ENCODE measurements around the gene OBSCN. TPM values are rescaled to one million over a fixed set of nuclear protein-coding genes. Genes with fewer than 3 reads are reported as not detected.
"Not testable (repeated sequence)": the region's sequence is repeated elsewhere in the genome, so short reads cannot be mapped to it uniquely, and the experiment has no call there.

OBSCN gene
- total and polyA plus RNA-seq, 12 donors: 0.90 to 18.0 (median 5.9) TPM

DNA sequence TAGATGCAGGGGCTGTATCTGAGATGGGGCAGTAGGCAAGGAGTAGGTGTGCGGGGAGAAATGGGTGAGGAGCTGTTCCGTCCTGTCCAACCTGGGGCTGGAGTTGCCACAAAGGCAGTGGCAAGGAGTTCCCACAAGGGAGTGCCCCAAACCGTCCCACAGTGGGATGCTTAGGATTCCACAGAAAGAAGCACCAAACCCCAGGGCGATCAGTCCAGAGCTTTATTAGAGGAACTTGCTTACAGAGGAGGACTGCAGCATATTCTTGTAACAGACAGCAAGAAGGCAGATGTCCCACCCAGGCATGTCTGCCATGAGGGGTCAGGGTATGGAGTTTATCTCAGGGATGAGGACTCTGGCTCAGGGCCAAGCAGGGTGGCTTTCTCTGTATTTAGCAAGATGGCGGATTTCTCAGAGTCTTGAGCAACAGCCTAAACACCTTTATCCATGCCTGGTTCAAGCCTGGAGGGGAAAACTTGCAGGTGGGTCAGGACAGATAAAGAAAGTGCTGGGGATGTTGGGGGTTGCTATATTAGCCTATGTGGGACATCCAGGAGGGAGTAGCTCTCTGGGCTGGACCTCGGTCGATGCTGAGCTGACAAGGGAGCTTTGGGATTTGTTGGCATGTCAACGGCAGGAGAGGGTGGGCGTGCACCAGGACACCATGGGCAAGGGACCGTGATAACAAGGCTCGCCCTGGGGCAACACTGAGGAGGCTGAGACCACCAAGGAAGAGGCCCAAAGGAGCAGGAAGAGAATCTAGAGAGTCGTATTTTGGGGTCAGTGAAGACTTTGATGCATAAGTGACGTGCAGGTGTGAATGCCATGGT, 32.8 kb downstream of the OBSCN start:
- Histone ChIP-seq H3K4me1 (replicated peaks in 1 of 2) (no peaks in the 10 kb centered on the region), H3K36me3 (replicated peaks in 1 of 2) (no peaks in the 10 kb centered on the region), H3K27ac (no peak overlapping the region), H3K4me3 (no peak overlapping the region), H3K27me3 (no peaks in the 10 kb centered on the region), H3K9me3 (replicated peaks in 1 of 3) (no peaks in the 10 kb centered on the region)
- intact Hi-C loops (cut with DNase I): no loop called here
- 83 to 85% (median 84%) methylated on average over 12 to 13 of the region's 13 CpGs for WGBS, 4 donors
- TF ChIP-seq POLR2A (IDR thresholded peaks at IDR 0.05): no peak
- TF ChIP-seq, protein P1, sequence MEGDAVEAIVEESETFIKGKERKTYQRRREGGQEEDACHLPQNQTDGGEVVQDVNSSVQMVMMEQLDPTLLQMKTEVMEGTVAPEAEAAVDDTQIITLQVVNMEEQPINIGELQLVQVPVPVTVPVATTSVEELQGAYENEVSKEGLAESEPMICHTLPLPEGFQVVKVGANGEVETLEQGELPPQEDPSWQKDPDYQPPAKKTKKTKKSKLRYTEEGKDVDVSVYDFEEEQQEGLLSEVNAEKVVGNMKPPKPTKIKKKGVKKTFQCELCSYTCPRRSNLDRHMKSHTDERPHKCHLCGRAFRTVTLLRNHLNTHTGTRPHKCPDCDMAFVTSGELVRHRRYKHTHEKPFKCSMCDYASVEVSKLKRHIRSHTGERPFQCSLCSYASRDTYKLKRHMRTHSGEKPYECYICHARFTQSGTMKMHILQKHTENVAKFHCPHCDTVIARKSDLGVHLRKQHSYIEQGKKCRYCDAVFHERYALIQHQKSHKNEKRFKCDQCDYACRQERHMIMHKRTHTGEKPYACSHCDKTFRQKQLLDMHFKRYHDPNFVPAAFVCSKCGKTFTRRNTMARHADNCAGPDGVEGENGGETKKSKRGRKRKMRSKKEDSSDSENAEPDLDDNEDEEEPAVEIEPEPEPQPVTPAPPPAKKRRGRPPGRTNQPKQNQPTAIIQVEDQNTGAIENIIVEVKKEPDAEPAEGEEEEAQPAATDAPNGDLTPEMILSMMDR (IDR thresholded peaks at IDR 0.05): no peak
- peak in 1 of 7 donors; percentile 49 for DNase-seq

DNA sequence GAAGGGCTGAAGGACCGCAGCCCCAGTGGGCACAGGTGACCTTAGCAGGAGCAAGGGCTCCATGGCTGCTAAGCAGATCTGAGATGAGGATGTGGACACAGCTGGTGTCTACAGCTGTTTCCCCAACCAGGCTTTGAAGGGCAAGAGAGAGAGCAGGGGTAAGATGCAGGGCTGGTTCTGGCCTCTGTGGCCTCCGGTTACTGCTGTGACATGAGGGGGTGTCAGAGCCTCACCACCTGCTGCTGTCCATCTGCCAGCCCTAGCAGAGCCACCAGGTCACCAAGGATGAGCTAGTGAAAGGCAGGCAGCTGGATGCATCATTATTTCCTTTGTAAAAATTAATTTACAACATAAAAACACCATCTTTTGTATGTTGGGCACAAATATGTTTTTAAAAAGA, 33.4 kb downstream of the OBSCN start:
- peak in 1 of 7 donors; percentile 14 for DNase-seq
- H3K36me3 ChIP-seq (replicated peaks in 1 of 2): no peaks in the 10 kb centered on the region
- intact Hi-C loops (cut with DNase I): no loop called here

DNA sequence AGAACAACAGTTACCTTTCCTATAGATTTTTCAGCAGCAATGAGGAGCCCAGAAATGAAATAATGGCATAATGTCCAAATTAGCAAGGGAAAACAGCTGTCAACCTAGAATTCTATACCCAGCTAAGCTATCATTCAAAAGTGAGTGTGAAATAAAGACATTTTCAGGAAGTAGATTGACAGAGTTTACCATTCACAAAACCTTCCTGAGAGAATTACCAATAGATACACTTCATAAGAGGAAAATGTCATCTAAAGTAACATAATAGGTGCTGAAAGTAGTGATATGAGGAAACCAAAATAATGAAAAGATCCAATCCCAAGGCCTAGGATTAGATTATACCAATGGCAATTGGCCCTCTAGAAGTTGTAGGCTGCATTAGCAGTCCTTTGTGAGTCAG, 34.6 kb downstream of the OBSCN start:
- Histone ChIP-seq H3K36me3 (replicated peaks in 1 of 2) (no peaks in the 10 kb centered on the region), H3K4me3 (no peak overlapping the region), H3K27me3 (no peaks in the 10 kb centered on the region), H3K9me3 (replicated peaks in 1 of 3) (no peaks in the 10 kb centered on the region), H3K4me1 (replicated peaks in 1 of 2) (no peaks in the 10 kb centered on the region), H3K27ac (no peak overlapping the region)
- no peak for DNase-seq
- intact Hi-C loops (cut with DNase I): no loop called here
- TF ChIP-seq, protein P1 (IDR thresholded peaks at IDR 0.05): no peak
- no peak for TF ChIP-seq POLR2A (IDR thresholded peaks at IDR 0.05)

More for the DNA sequence above, 33.4 kb downstream of the OBSCN start:
- TF ChIP-seq, protein P1 (IDR thresholded peaks at IDR 0.05): no peak
- no peak for TF ChIP-seq POLR2A (IDR thresholded peaks at IDR 0.05)
- Histone ChIP-seq H3K9me3 (replicated peaks in 1 of 3) (no peaks in the 10 kb centered on the region), H3K4me1 (replicated peaks in 1 of 2) (no peaks in the 10 kb centered on the region), H3K4me3 (no peak overlapping the region), H3K27me3 (no peaks in the 10 kb centered on the region), H3K27ac (no peak overlapping the region)
- WGBS, 4 donors: 72 to 97% (median 90%) methylated on average over 2 of the region's 2 CpGs

DNA sequence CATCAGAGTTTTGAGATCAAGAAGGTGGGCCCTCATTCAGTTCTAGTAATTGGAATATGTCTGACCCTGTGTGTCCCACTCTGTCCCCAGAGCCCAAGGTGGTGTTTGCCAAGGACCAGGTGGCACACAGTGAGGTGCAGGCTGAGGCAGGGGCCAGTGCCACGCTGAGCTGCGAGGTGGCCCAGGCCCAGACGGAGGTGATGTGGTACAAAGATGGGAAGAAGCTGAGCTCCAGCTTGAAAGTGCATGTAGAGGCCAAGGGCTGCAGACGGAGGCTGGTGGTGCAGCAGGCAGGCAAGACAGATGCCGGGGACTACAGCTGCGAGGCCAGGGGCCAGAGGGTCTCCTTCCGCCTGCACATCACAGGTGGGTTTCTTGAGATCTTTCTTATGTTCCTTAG, 35.2 kb downstream of the OBSCN start:
- DNase-seq: peak in 1 of 7 donors; percentile 14
- Histone ChIP-seq H3K36me3 (replicated peaks in 1 of 2) (no peaks in the 10 kb centered on the region), H3K4me1 (replicated peaks in 1 of 2) (no peaks in the 10 kb centered on the region), H3K27me3 (no peaks in the 10 kb centered on the region), H3K4me3 (no peak overlapping the region), H3K27ac (no peak overlapping the region), H3K9me3 (replicated peaks in 1 of 3) (no peaks in the 10 kb centered on the region)
- TF ChIP-seq, protein P1 (IDR thresholded peaks at IDR 0.05): no peak
- TF ChIP-seq POLR2A (IDR thresholded peaks at IDR 0.05): no peak
- WGBS, 4 donors: 76 to 96% (median 92%) methylated on average over 7 of the region's 7 CpGs
- intact Hi-C loops (cut with DNase I): no loop called here

DNA sequence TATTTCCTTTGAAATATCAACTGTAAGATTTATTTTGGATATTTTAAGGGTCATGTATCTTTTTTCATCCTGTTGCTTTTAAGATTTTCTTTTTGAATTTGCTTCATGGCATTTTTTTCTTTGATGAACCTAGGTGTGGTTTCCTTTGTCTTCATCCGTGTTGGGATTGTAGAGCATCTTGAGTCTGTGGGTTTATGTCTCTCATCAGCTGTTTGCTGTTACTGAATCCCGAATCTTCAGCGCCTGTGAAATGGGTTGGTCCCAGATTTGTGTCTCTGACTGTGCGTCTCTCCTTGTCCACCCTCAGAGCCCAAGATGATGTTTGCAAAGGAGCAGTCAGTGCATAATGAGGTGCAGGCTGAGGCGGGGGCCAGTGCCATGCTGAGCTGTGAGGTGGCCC, 36.1 kb downstream of the OBSCN start:
- WGBS, 4 donors: 73 to 92% (median 87%) methylated on average over 5 of the region's 5 CpGs
- intact Hi-C loops (cut with DNase I); H3K4me1 ChIP-seq (replicated peaks in 1 of 2); H3K4me3 ChIP-seq; H3K27ac ChIP-seq; H3K27me3 ChIP-seq; H3K36me3 ChIP-seq (replicated peaks in 1 of 2); H3K9me3 ChIP-seq (replicated peaks in 1 of 3): not testable (repeated sequence)
- DNase-seq: peak in 1 of 7 donors; percentile 9

Data from adrenal gland (tissue), 12 donors.